ENCODE measurements around the gene HGD. TPM values are rescaled to one million over a fixed set of nuclear protein-coding genes. Genes with fewer than 3 reads are reported as not detected.

The HGD gene
- total RNA-seq, 2 experiments from 2014 or later: 0.16 to 0.78 TPM

DNA sequence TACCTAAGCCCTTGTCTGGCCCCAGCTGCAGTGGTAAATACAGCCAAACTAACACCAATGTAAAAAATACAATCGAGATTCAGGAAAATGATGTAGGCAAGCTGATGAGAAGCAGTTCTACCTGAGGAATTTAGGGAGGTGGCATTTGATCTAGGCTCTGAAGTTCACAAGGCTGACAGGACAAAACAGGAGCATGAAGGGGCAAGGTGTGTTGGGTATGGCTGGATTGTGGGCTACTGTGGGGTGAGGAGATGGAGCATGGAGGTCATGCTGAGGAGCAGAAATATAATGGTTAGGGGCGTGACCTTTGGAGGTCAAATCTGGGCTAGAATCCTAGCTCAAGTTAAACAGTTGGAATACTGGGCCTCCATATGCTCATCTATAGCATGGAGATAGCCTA is 79.4 kb downstream of the HGD start:
- Mint-ChIP-seq H3K4me3 (no peak overlapping the region), H3K27ac (no peak overlapping the region), H3K27me3 (no peaks in the 10 kb centered on the region), H3K36me3 (ENCODE audit: low read depth) (peaks cover 17% of the 10 kb centered on the region), H3K9me3 (no peaks in the 10 kb centered on the region), H3K4me1 (ENCODE audit: low read depth) (no peaks in the 10 kb centered on the region)
- TF ChIP-seq, protein P1, sequence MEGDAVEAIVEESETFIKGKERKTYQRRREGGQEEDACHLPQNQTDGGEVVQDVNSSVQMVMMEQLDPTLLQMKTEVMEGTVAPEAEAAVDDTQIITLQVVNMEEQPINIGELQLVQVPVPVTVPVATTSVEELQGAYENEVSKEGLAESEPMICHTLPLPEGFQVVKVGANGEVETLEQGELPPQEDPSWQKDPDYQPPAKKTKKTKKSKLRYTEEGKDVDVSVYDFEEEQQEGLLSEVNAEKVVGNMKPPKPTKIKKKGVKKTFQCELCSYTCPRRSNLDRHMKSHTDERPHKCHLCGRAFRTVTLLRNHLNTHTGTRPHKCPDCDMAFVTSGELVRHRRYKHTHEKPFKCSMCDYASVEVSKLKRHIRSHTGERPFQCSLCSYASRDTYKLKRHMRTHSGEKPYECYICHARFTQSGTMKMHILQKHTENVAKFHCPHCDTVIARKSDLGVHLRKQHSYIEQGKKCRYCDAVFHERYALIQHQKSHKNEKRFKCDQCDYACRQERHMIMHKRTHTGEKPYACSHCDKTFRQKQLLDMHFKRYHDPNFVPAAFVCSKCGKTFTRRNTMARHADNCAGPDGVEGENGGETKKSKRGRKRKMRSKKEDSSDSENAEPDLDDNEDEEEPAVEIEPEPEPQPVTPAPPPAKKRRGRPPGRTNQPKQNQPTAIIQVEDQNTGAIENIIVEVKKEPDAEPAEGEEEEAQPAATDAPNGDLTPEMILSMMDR (IDR thresholded peaks at IDR 0.05): no peak
- ATAC-seq (no peak), DNase-seq (no peak)
- CTCF ChIA-PET: interaction anchor here (0.8 kb wide), 1 partner anchor 35 kb away, joined by 3 read pairs; no protein-coding TSS in a partner anchor
- intact Hi-C loops (cut with micrococcal nuclease): no loop called here
- POLR2A ChIA-PET: no interaction called here

DNA sequence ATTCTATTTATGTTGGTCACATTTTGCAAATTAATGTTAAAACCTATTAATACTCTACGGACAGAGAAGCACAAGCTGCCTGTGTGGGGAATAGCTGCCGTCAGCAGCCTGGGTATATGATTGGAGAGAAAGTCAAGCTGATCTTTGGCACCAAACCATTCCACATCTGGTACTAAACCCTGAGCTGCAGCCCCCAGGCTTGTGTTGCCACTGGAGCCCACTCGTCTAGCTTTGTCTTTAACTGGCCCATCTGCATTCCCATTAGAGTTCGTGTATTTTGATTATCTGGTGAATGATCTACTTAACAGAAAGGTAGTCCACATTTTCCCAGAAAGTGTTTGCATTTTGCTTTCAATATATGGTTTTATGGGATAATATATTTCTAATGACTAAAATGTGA is 80.5 kb downstream of the HGD start:
- ChIA-PET POLR2A (no interaction called here), CTCF (no interaction called here)
- TF ChIP-seq, protein P1 (IDR thresholded peaks at IDR 0.05): no peak
- Mint-ChIP-seq H3K4me3 (no peak overlapping the region), H3K36me3 (ENCODE audit: low read depth) (peaks cover 17% of the 10 kb centered on the region), H3K27me3 (no peaks in the 10 kb centered on the region), H3K9me3 (no peaks in the 10 kb centered on the region), H3K4me1 (ENCODE audit: low read depth) (no peaks in the 10 kb centered on the region), H3K27ac (no peak overlapping the region)
- DNase-seq (no peak), ATAC-seq (no peak)
- intact Hi-C loops (cut with micrococcal nuclease): no loop called here

DNA sequence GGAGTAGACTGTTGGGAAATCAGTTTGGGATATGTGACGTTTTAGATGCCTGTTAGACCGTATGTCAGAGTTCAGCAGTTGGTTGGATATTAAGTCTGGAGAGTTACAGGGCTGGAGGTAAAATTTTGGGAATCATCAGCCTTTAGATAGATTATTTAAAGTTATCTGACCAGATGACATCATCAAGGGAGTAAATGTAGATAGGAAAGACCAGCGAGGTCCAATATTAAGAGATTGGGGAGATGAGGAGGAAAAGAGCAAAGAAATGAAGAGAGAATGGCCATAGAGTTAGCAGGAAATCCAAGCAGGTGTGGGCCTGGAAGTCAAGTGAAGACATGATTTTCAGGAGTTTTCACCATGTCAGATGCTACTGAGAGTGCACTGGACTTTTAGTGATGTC is 82.8 kb downstream of the HGD start:
- no peak for ATAC-seq
- H3K36me3 Mint-ChIP-seq (ENCODE audit: low read depth): peaks cover 17% of the 10 kb centered on the region

DNA sequence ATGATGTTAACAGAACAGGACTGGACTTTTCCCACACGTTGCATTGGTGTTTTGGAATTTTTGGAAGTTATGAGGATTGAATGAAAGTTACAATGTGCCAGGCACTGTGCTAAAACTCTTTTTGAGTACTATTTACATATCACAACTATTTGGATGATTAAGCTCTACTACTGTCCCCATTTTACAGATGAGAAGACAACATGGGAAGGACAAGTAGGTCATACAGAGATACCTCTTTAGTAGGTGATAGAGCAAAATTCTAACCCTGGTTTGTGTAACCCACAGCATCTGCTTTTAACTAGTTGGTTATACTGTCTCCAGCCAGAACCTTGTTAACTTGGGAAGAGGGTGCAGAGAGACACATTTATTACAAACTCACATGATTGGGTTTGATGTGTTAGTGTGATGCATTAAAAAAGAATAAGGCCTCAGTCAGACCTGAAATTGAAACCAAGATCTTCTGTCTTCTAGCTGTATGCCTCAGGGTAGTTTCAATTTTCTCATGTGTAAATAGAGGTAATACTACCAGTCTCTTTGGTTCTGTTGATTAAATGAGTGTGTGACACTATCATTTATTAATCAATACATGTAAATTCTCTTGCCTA is 84.5 kb downstream of the HGD start:
- CTCF ChIA-PET: interaction anchor here (0.6 to 3.8 kb wide), 4 partner anchors 36 to 143 kb away, joined by 3 to 25 read pairs (median 8); no protein-coding TSS in a partner anchor

More for the DNA sequence above, 82.8 kb downstream of the HGD start:
- ChIA-PET CTCF (interaction anchor here (2.1 kb wide), 1 partner anchor 41 kb away, joined by 13 read pairs; no protein-coding TSS in a partner anchor), POLR2A (no interaction called here)
- H3K9me3 Mint-ChIP-seq: no peaks in the 10 kb centered on the region
- DNase-seq: no peak
- intact Hi-C loops (cut with micrococcal nuclease): no loop called here
- TF ChIP-seq, protein P1 (IDR thresholded peaks at IDR 0.05): no peak
- peaks cover 8% of the 10 kb centered on the region for H3K4me1 Mint-ChIP-seq (ENCODE audit: low read depth)
- H3K27ac Mint-ChIP-seq: no peak overlapping the region
- H3K27me3 Mint-ChIP-seq: no peaks in the 10 kb centered on the region
- no peak overlapping the region for H3K4me3 Mint-ChIP-seq

DNA sequence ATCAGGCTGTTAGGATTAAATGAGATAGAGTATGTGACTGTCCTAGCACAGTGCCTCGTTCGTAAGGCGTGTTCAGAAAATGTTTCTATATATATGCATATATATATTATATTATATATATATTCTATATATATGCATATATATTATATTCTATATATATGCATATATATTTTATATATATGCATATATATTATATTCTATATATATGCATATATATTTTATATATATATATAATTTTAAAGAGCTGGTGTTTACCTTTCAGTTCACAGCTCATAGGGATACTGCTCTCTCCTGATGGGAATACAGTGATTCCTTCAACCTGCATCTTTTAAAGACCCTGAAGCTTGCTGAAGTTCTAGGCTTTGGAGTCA is 85.2 kb downstream of the HGD start:
- peak overlapping the region; percentile 93 for H3K27ac Mint-ChIP-seq

More for the DNA sequence above, 84.5 kb downstream of the HGD start:
- no peaks in the 10 kb centered on the region for H3K27me3 Mint-ChIP-seq
- no peak for ATAC-seq
- no peak overlapping the region for H3K4me3 Mint-ChIP-seq
- no peaks in the 10 kb centered on the region for H3K9me3 Mint-ChIP-seq
- DNase-seq: no peak
- H3K27ac Mint-ChIP-seq: no peak overlapping the region
- H3K4me1 Mint-ChIP-seq (ENCODE audit: low read depth): peaks cover 8% of the 10 kb centered on the region
- intact Hi-C loops (cut with micrococcal nuclease): no loop called here
- POLR2A ChIA-PET: no interaction called here
- peaks cover 13% of the 10 kb centered on the region for H3K36me3 Mint-ChIP-seq (ENCODE audit: low read depth)
- TF ChIP-seq, protein P1 (IDR thresholded peaks at IDR 0.05): no peak

More for the DNA sequence above, 85.2 kb downstream of the HGD start:
- Mint-ChIP-seq H3K36me3 (ENCODE audit: low read depth) (peaks cover 10% of the 10 kb centered on the region), H3K4me3 (peak overlapping the region; percentile 86), H3K27me3 (no peaks in the 10 kb centered on the region), H3K9me3 (no peaks in the 10 kb centered on the region), H3K4me1 (ENCODE audit: low read depth) (peaks cover 8% of the 10 kb centered on the region)
- TF ChIP-seq, protein P1 (IDR thresholded peaks at IDR 0.05): no peak
- DNase-seq: no peak
- ATAC-seq: no peak
- ChIA-PET POLR2A (no interaction called here), CTCF (interaction anchor here (0.6 to 3.8 kb wide), 3 partner anchors 36 to 143 kb away, joined by 3 to 25 read pairs (median 13); no protein-coding TSS in a partner anchor)
- intact Hi-C loops (cut with micrococcal nuclease): no loop called here
